Dendritic cell treated with granulocyte-macrophage colony-stimulating factor and Interleukin-4, amounts not matched to agents 40 ng/mL and 50 ng/mL, for 4 days (primary cell): ENCODE data around the gene IQSEC1.
"Not testable (repeated sequence)": the region's sequence is repeated elsewhere in the genome, so short reads cannot be mapped to it uniquely, and the experiment has no call there.

ENCODE experiments used
- H3K27ac Mint-ChIP-seq: one replicate; pipeline ENCODE4 v1.8.0; 2022; ENCODE audit warnings: mild to moderate bottlenecking, mixed read lengths
- H3K27me3 Mint-ChIP-seq: one replicate; pipeline ENCODE4 v1.8.0; 2022; ENCODE audit warnings: mild to moderate bottlenecking, mixed read lengths
- H3K36me3 Mint-ChIP-seq: one replicate; pipeline ENCODE4 v1.8.0; 2022; ENCODE audit warnings: low read depth, mixed read lengths
- H3K4me1 Mint-ChIP-seq: one replicate; pipeline ENCODE4 v1.8.0; 2022; ENCODE audit warnings: low read depth, mixed read lengths
- H3K4me3 Mint-ChIP-seq: one replicate; pipeline ENCODE4 v1.8.0; 2022; ENCODE audit warnings: mild to moderate bottlenecking, moderate library complexity, mixed read lengths
- H3K9me3 Mint-ChIP-seq: one replicate; pipeline ENCODE4 v1.8.0; 2022; ENCODE audit warnings: mixed read lengths
- intact Hi-C: fragments of 100-400 bp; cut with micrococcal nuclease; formaldehyde crosslinking; loops from one replicate; pipeline ENCODE4 v1.15.0; 2022

The IQSEC1 gene

GRCh38 chr3:12890610-12891390 is 182.4 kb downstream of the IQSEC1 start:
- Mint-ChIP-seq H3K4me3 (no peak overlapping the region), H3K36me3 (no peaks in the 10 kb centered on the region), H3K27ac (no peak overlapping the region), H3K27me3 (peaks cover 51% of the 10 kb centered on the region), H3K4me1 (peaks cover 7% of the 10 kb centered on the region), H3K9me3 (no peaks in the 10 kb centered on the region)
- intact Hi-C loops: loop anchor here (5.0 to 10.0 kb wide), 3 partner anchors 94 to 186 kb away; no protein-coding TSS in a partner anchor

GRCh38 chr3:12886736-12887135 is 186.5 kb downstream of the IQSEC1 start:
- peaks cover 47% of the 10 kb centered on the region for H3K27me3 Mint-ChIP-seq
- H3K9me3 Mint-ChIP-seq: no peaks in the 10 kb centered on the region
- H3K4me3 Mint-ChIP-seq: no peak overlapping the region
- intact Hi-C loops: no loop called here
- H3K36me3 Mint-ChIP-seq: no peaks in the 10 kb centered on the region
- H3K4me1 Mint-ChIP-seq: peaks cover 2% of the 10 kb centered on the region
- no peak overlapping the region for H3K27ac Mint-ChIP-seq

- intact Hi-C loops: no loop called here
- no peaks in the 10 kb centered on the region for H3K9me3 Mint-ChIP-seq
- H3K27ac Mint-ChIP-seq: no peak overlapping the region
- H3K4me3 Mint-ChIP-seq: no peak overlapping the region
- H3K27me3 Mint-ChIP-seq: peaks cover 42% of the 10 kb centered on the region
- no peaks in the 10 kb centered on the region for H3K36me3 Mint-ChIP-seq
- no peaks in the 10 kb centered on the region for H3K4me1 Mint-ChIP-seq
Measured at GRCh38 chr3:12886106-12886679, 187.0 kb downstream of the IQSEC1 start.

- intact Hi-C loops: no loop called here
- Mint-ChIP-seq H3K4me3 (no peak overlapping the region), H3K27ac (no peak overlapping the region), H3K9me3 (no peaks in the 10 kb centered on the region), H3K27me3 (peaks cover 36% of the 10 kb centered on the region), H3K36me3 (no peaks in the 10 kb centered on the region), H3K4me1 (no peaks in the 10 kb centered on the region)
Measured at GRCh38 chr3:12885583-12885930, 187.7 kb downstream of the IQSEC1 start.

- Mint-ChIP-seq H3K9me3 (no peaks in the 10 kb centered on the region), H3K36me3 (no peaks in the 10 kb centered on the region), H3K4me3 (no peak overlapping the region), H3K4me1 (no peaks in the 10 kb centered on the region), H3K27me3 (peaks cover 32% of the 10 kb centered on the region), H3K27ac (no peak overlapping the region)
- intact Hi-C loops: no loop called here
Measured at GRCh38 chr3:12884790-12885582, 188.2 kb downstream of the IQSEC1 start.

- Mint-ChIP-seq H3K9me3 (no peaks in the 10 kb centered on the region), H3K4me3 (no peak overlapping the region), H3K27ac (no peak overlapping the region), H3K27me3 (peaks cover 27% of the 10 kb centered on the region), H3K36me3 (no peaks in the 10 kb centered on the region), H3K4me1 (no peaks in the 10 kb centered on the region)
- intact Hi-C loops: no loop called here
Measured at GRCh38 chr3:12884186-12884680, 189.0 kb downstream of the IQSEC1 start.

- intact Hi-C loops: no loop called here
- H3K4me1 Mint-ChIP-seq: no peaks in the 10 kb centered on the region
- no peak overlapping the region for H3K4me3 Mint-ChIP-seq
- no peaks in the 10 kb centered on the region for H3K36me3 Mint-ChIP-seq
- H3K27me3 Mint-ChIP-seq: peaks cover 18% of the 10 kb centered on the region
- H3K9me3 Mint-ChIP-seq: no peaks in the 10 kb centered on the region
- no peak overlapping the region for H3K27ac Mint-ChIP-seq
Measured at GRCh38 chr3:12882336-12883310, 190.6 kb downstream of the IQSEC1 start.

- H3K4me3 Mint-ChIP-seq, H3K27ac Mint-ChIP-seq, H3K36me3 Mint-ChIP-seq, intact Hi-C loops, H3K4me1 Mint-ChIP-seq, H3K9me3 Mint-ChIP-seq: not testable (repeated sequence)
- peaks cover 15% of the 10 kb centered on the region for H3K27me3 Mint-ChIP-seq
Measured at GRCh38 chr3:12881858-12882257, 191.4 kb downstream of the IQSEC1 start.

- H3K4me1 Mint-ChIP-seq: peaks cover 4% of the 10 kb centered on the region
- intact Hi-C loops: no loop called here
- H3K27ac Mint-ChIP-seq: no peak overlapping the region
- H3K4me3 Mint-ChIP-seq: no peak overlapping the region
- H3K9me3 Mint-ChIP-seq: no peaks in the 10 kb centered on the region
- peaks cover 26% of the 10 kb centered on the region for H3K27me3 Mint-ChIP-seq
- no peaks in the 10 kb centered on the region for H3K36me3 Mint-ChIP-seq
Measured at GRCh38 chr3:12879191-12879815, 193.9 kb downstream of the IQSEC1 start.

GRCh38 chr3:12878758-12879157 is 194.5 kb downstream of the IQSEC1 start:
- H3K4me1 Mint-ChIP-seq, H3K27ac Mint-ChIP-seq, H3K36me3 Mint-ChIP-seq, intact Hi-C loops, H3K9me3 Mint-ChIP-seq, H3K4me3 Mint-ChIP-seq: not testable (repeated sequence)
- peaks cover 28% of the 10 kb centered on the region for H3K27me3 Mint-ChIP-seq

- no peak overlapping the region for H3K27ac Mint-ChIP-seq
- H3K9me3 Mint-ChIP-seq: no peaks in the 10 kb centered on the region
- H3K36me3 Mint-ChIP-seq: no peaks in the 10 kb centered on the region
- H3K4me1 Mint-ChIP-seq: peaks cover 4% of the 10 kb centered on the region
- intact Hi-C loops: no loop called here
- H3K4me3 Mint-ChIP-seq: no peak overlapping the region
- H3K27me3 Mint-ChIP-seq: peaks cover 26% of the 10 kb centered on the region
Measured at GRCh38 chr3:12878141-12878574, 195.1 kb downstream of the IQSEC1 start.

GRCh38 chr3:12877040-12877439 is 196.2 kb downstream of the IQSEC1 start:
- Mint-ChIP-seq H3K27me3 (peaks cover 27% of the 10 kb centered on the region), H3K9me3 (no peaks in the 10 kb centered on the region), H3K4me1 (peaks cover 4% of the 10 kb centered on the region), H3K27ac (no peak overlapping the region), H3K4me3 (no peak overlapping the region), H3K36me3 (no peaks in the 10 kb centered on the region)
- intact Hi-C loops: no loop called here
